NCI-H1105 treated with DMSO at 0.1 percent for 48 hours (cell line): ENCODE results near the gene IGLL5.
"Not testable (repeated sequence)": the region's sequence is repeated elsewhere in the genome, so short reads cannot be mapped to it uniquely, and the experiment has no call there.

ENCODE experiments used
- DNase-seq: peaks from one replicate; lab custom pipeline; 2025; lab: John Stamatoyannopoulos, UW

IGLL5 gene

DNA sequence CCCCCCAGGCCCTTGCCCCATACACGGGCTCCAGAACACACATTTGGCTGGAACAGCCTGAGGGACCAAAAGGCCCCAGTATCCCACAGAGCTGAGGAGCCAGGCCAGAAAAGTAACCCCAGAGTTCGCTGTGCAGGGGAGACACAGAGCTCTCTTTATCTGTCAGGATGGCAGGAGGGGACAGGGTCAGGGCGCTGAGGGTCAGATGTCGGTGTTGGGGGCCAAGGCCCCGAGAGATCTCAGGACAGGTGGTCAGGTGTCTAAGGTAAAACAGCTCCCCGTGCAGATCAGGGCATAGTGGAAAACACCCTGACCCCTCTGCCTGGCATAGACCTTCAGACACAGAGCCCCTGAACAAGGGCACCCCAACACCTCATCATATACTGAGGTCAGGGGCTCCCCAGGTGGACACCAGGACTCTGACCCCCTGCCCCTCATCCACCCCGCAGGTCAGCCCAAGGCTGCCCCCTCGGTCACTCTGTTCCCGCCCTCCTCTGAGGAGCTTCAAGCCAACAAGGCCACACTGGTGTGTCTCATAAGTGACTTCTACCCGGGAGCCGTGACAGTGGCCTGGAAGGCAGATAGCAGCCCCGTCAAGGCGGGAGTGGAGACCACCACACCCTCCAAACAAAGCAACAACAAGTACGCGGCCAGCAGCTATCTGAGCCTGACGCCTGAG is 13.1 kb downstream of the IGLL5 start:
- not testable (repeated sequence) for DNase-seq

DNA sequence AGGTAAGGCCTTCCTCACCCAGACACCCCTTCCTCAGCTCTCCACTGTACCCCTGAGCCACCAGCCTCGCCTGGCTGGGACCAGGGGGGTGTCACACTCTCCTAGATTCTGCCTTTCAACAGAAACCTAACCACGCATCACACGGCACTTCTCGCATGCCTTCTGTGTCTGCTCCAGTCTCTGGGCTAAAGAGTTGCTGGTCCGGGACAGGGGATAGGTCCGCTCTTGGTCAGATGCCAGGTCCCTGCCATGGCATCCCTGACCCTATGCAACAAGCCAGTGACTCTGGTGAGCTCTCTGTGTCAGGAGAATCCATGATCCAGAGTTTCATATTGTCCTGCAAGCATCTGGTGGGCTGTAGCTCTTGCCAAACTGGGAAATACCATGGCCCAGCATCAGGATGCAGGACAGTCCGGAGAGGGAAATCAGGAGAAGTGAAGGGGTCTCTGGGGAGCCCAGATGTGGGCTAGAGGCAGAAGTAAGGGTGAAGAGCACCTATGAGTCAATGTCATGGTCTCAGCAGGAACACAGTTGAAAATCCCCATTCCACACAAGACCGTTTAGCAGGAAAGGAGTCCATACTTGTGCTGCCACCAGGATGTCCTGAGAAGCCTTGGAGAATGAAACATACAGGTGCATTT is 14.1 kb downstream of the IGLL5 start:
- no peak for DNase-seq

DNA sequence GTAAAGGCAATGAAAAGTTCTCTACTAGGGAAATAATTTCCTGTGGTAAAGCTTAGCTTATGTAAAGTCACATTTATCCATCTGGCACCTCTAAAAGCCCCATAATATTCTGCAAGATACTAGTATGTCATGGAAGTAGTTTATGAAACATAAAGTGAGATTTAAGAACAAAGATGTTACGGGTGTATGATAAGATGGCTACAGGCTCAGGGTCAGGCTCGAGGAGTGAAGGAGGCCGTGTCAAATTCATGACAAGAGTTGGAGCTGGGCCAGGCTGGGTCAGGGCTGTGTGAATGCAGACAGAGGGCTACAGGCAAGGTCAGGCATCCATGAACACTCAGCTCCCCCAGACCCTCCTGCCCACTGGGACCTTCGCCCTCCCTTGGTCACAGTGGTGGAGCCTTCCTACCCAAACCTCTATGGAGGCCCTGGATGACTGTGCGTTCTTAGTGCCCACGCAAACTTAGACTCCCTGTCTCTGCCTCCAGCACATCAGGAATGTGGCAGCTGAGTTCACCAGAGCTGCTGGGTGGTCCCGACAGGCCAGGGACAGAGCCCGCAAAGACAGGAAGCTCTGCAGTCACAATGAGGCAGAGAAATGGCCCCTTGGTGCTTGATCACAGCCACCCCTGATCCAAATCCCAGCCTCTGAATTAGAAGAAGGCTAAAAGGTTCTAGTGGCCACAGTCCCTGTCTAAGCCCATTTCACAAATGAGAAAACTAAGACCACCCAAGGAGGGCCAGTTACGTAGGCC is 14.8 kb downstream of the IGLL5 start:
- DNase-seq = no peak

DNA sequence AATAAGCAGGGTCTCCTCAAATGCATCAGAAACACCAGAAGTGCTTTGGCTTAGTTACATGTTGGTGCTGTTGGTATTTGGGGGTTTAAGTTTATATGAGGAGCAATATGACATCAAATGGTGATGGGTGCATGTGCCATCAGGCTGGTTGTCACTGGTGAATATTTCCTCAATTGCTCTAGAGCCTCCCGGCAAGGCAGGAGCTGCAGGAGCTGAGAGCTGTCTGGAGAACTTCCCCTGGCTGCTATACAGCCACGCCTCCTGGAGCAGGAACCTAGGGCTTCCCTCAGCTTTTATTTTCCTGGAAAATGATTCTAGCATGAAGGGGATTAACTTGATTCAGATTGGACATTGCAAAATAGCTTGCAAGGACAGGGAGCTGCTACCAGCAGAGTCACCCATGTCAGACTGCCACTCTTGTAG is 15.8 kb downstream of the IGLL5 start:
- no peak for DNase-seq

DNA sequence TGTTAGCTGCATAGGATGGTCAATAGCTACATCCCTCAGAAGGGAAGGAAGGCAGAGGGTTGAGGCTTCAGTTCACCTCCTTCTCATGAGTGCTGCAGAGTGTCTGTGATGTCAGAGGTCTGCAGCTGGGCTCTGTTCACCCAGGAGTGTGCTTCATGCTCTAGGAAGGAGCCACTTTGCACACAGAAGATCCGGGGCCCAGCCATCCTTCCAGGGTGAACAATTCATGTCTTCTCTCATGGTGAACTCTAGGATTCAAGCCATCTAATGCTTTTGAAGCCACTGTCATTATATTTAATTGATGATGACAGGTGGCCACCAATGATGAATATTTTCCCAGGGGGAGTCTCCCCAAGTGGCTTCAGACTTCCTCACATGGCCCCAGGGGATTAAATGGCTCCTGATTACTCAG is 16.2 kb downstream of the IGLL5 start:
- not testable (repeated sequence) for DNase-seq

DNA sequence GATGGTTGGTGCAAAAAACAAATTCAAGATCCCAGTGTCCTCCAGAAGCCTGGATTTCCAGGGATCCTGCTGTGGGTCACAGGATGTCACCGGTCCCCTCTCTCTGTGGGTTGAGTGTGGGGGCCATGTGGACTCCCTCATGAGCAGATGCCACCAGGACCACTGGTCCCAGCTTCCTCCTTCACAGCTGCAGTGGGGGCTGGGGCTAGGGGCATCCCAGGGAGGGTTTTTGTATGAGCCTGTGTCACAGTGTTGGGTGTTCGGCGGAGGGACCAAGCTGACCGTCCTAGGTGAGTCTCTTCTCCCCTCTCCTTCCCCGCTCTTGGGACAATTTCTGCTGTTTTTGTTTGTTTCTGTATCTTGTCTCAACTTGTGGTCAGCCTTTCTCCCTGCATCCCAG is 17.1 kb downstream of the IGLL5 start:
- DNase-seq = not testable (repeated sequence)

DNA sequence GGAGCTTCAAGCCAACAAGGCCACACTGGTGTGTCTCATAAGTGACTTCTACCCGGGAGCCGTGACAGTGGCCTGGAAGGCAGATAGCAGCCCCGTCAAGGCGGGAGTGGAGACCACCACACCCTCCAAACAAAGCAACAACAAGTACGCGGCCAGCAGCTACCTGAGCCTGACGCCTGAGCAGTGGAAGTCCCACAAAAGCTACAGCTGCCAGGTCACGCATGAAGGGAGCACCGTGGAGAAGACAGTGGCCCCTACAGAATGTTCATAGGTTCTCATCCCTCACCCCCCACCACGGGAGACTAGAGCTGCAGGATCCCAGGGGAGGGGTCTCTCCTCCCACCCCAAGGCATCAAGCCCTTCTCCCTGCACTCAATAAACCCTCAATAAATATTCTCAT is 18.8 kb downstream of the IGLL5 start:
- DNase-seq = not testable (repeated sequence)

DNA sequence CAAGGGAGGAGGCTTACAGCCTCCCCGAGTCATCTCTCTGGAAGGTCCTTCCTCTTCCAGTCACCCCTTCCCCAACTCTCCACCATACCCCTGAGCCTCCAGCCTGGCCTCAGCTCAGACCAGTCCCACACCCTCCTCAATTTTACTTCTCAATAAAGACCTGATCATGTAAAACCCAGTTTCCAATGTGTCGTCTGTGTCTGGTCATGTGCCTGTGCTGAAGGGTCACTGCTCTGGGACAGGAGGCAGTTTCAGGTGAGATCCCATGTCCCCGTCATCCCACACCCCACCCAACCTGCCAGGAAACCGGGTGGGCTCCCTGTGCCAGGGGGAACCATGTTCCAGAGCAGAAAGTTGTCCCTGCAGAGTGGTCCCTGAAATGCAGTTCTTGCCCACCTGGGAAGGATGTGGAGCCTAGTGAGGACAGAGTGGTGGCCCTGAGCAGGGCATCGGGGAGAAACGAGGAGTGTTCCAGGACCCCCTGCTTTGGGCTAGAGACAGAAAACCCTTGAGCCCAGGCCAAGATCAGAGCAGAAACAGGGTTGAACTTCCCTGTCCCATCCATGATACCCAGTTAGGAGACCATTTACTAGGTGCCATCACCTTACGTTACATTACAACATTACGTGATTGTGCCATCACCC is 19.4 kb downstream of the IGLL5 start:
- no peak for DNase-seq

DNA sequence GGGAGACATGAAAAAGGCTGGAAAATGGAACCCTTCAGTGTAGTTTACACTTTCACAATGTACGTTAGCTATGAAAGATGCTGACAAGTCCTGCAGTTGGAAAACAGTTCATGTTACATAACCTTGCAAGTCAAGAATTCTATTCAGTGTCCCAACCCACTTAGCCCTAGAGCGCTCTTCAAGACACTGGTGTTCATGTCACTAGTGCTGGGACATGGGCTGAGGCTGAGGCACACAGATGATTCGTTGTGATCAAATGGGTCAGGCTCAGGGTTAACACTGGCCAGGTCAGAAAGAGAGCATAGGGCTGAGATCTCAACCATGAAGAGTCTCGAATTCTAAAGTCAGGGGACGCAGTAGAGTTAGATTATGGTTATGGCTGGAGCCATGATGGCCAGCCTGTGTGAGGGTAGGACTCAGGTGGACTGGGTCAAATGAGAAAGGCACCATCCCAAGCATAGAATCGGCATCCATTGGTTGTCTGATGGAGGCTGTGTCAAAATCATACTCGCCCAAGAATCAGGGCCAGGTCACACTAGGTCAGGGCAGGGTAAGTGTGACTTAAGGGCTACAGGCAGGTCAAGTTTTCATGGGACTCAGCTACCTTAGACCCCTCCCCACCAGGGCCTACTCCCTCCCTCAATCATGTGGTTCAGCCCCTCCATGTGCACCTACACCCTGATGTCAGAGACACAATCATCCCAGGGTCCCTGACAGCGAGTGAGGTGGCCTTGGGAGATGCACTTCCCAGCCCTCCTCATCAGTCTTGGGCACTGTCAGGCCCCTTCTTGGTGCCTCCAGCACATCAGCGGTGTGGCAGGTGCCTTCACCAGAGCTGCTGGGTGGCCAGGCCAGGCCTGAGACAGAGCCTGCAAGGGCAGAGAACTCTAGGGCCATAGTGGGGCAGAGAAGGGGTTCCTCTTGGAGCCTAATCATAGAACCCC is 20.2 kb downstream of the IGLL5 start:
- no peak for DNase-seq

DNA sequence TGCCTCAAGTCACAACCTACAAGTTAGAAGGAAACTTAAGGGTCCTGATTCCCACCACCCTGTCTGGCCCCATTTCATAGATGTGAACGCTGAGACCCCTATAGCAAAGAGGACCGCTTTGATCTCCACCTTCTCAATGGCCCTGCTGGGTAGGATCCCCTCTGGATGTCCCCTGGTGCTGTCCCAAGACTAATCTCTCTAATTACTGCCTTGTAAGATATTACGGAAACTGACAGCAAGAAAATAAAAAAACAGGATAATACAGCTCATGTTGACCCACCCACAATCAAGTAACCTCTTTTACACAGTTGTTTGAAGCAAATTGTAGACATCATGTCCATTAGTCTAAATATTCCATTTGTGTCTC is 20.9 kb downstream of the IGLL5 start:
- no peak for DNase-seq

DNA sequence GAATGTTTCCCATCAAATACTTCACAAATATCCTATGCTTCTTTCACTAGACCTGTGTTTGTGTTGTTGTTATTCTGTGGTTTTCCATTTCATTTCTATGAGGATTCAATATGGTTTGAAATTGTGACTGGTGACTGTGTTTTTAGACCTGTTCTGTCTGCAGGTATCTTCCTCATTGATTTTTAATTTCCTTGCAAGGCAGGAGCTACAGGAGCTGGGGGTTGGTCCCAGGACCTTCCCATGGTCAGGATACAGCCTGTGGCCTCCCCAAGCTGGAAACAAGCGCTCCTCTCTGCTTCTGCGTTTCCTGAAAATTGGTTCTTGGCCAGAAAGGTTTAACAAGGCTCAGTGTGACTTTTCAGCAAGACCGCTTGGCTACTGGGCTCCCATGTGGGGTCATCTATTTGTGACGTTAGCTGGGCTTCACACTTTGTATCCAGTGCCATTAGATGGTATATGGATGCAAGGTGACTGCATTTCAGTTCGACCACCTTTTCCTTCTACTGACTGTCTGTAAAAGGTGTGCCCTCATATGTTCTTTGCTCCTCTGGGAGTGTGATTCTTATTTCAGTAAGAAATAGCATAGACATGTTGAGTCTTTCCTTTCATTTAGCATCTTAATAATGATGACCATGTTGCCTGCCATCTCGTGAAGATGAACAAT is 21.5 kb downstream of the IGLL5 start:
- no peak for DNase-seq

DNA sequence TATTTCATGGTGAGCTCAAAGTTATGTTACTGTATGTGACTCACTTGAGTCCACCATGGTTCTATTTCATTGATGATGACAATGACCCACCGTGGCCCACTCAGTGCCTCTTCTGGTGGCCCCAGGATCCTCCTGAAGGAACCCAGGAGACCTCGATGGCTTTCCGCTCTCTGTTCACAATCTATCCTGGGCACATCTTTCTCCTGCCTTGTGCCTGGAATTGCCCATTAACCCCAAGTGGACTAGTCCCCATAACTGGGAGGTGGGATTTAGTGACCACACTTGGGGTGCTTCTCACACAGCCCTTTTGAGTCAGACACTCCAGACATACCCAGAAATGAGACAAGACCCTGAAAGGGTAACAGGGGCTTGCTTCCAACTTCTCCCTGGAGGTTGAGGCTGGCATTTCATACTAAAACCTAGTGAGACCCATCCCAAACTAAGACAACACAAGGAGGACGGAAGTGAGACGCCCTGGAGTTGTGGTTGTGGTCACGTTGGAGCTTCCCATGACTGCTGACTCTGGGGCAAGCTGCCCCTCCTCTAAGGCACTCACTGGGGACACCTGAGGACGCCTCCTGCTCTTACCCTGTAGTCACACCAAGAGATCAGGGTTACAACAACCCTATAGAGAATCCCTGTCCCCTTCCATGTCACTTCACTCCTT is 22.1 kb downstream of the IGLL5 start:
- DNase-seq = no peak

DNA sequence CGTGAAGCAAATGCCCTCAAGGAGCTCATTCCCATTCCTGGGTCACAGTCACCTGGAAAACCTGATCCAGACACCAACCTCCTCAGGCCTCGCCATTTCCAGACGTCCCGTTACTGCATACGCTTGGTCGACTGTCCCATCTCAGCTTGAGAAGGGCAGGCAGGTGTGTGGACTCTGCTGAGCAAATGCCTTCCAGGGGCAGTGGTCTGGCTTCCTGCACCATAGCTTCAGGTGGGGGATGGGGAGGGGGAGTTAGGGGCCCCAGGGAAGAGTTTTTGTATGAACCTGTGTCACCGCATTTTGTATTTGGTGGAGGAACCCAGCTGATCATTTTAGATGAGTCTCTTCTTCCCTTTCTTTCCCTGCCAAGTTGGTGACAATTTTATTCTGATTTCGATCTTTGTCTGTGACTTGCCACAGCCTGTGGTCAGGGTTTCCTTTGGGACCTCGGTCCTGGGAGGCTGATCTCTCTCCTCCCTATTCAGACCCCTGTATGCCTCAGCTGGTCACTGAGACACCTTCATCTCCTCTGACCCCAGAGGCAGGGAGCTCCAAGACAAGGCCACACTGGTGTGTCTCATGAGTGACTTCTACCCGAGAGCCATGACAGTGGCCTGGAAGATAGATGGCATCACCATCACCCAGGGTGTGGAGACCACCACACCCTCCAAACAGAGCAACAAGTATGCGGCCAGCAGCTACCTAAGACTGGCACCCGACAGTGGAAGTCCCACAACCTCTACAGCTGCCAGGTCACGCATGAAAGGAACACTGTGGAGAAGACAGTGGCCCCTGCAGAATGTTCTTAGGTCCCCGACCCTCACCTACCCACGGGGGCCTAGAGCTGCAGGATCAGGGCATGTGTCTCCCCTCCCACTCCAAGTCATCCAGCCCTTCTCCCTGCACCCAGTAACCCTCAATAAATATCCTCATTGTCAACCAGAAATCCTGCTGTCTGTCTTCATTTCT is 22.9 kb downstream of the IGLL5 start:
- DNase-seq = no peak

DNA sequence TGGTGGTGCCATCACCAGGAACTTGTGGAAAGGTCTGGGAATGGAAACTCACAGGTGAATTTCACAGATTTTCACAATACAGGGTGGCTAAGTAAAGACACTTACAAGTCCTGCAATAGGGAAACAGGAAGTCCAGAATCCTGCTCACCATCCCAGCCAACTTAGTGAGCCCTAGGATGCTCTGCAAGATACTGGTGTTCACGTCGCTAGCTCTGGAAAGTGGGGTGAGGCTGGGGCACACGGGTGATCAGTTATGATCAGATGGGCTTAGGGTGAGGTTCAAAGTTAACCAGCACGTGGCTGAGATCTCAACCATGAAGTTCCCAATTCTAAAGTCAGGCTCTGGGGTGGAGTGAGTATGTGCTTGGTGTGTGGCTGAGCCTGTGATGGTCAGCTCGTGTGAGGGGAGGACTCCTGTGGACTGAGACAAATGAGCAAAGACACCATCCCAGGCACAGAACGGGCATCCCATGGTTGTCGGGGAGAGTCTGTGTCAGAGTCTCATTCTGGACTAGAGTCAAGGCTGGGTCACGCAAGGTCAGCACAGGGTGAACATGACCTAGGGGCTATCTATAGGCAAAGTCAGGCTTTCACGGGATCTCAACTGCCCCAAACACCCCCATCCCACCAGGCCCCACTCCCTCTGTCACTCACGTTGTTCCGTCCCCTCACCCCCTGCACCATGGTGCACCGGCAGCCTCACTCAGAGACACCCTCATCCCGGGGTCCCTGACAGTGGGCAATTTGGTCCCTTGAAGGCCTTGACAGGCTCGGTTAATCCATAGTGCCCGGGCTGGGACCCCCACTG is 23.9 kb downstream of the IGLL5 start:
- DNase-seq = no peak

DNA sequence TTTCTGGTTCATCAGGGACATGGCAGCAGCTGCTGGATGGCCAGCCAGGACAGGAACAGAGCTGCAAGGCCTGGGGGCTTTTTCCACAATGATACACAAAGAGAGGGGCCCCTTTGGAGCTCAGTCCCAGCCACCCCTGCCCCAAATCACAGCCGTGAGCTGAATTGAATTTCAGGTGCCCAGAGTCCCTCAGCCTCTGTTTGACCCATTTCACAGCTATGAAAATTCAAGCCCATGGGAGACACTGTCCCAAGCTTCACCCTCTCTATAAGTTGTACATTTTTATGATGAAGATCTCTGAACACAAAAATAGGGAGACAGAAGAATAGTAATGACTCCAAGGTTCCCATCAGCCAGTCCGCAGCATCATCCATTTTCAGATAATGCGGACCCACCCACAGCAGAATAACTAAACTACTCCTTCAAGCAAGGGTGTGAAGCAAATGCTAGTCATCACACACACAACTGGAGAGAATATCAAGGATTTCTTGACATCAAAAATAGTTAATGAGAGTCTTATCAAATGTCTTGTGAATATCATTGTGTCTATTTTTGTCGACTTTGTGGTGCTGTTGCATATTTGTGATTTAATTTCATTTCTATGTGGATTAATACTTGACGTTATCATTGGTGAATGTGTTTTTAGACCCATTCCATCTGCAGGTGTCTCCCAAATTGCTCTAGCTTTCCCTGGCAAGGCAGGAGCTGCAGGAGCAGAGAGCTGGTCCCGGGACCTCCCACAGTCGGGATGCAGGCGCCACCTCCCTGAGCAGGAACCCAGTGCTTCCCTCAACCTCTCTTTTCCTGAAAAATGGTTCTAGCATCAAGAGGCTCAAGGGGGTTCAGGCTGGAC is 24.7 kb downstream of the IGLL5 start:
- DNase-seq = no peak

DNA sequence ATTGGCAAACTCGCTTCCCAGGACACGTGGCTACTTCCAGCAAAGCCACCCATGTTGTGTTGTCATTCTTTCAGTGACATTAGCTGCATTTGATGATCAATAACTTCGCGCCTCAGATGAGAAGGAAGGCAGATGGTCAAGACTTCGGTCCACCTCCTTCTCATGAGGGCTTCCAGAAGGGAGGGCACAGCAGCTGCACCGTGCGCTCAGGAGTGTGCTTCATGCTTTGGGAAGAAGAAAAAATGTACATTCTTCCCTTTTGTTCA is 25.3 kb downstream of the IGLL5 start:
- DNase-seq = no peak

DNA sequence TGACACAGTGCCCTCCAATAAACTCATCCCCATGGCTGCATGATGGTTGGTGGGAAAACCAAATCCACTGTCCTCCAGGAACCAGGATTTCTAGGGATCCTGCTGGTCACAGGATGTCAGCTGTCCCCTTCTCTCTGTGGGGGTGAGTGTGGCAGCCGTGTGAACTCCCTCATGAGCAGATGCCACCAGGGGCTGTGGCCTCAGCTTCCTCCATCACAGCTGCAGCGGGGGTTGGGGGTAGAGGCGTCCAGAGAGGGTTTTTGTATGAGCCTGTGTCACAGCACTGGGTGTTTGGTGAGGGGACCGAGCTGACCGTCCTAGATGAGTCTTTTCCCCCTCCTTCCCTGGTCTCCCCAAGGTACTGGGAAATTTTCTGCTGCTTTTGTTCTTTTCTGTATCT is 26.4 kb downstream of the IGLL5 start:
- no peak for DNase-seq
